NCI-H1048 (cell line): ENCODE results near the gene CD8B.

Source experiments
- DNase-seq: peaks from one replicate; lab custom pipeline; 2025; lab: John Stamatoyannopoulos, UW

Gene CD8B

GRCh38 chr2:86800856-86801567 lies 60.7 kb downstream of the CD8B start:
- no peak for DNase-seq

GRCh38 chr2:86794861-86795260 lies 66.8 kb downstream of the CD8B start:
- DNase-seq, result no peak

GRCh38 chr2:86793752-86794151 lies 67.9 kb downstream of the CD8B start:
- no peak for DNase-seq

- DNase-seq, result no peak
Observed at GRCh38 chr2:86791573-86791972, 70.1 kb downstream of the CD8B start.

- DNase-seq, result no peak
Observed at GRCh38 chr2:86790676-86791572, 70.8 kb downstream of the CD8B start, which contains the start of gene CD8A. Gene CD8A (minus strand): TSS chr2:86790913. CDS start chr2:86790825, 88 bp downstream.

GRCh38 chr2:86790134-86790675 lies 71.5 kb downstream of the CD8B start:
- no peak for DNase-seq

GRCh38 chr2:86789687-86790133 lies 72.0 kb downstream of the CD8B start:
- no peak for DNase-seq

GRCh38 chr2:86788881-86789686 lies 72.6 kb downstream of the CD8B start:
- no peak for DNase-seq

- no peak for DNase-seq
Observed at GRCh38 chr2:86788165-86788564, 73.5 kb downstream of the CD8B start.

GRCh38 chr2:86787736-86788135 lies 74.0 kb downstream of the CD8B start:
- DNase-seq, result no peak

- no peak for DNase-seq
Observed at GRCh38 chr2:86786001-86786536, 75.6 kb downstream of the CD8B start.

GRCh38 chr2:86785456-86785855 lies 76.2 kb downstream of the CD8B start:
- DNase-seq, result no peak

- no peak for DNase-seq
Observed at GRCh38 chr2:86783615-86784339, 77.9 kb downstream of the CD8B start.

- DNase-seq, result no peak
Observed at GRCh38 chr2:86782748-86783147, 78.9 kb downstream of the CD8B start.

- no peak for DNase-seq
Observed at GRCh38 chr2:86781363-86781762, 80.3 kb downstream of the CD8B start.

GRCh38 chr2:86779971-86780370 lies 81.7 kb downstream of the CD8B start:
- DNase-seq, result no peak

- no peak for DNase-seq
Observed at GRCh38 chr2:86778957-86779356, 82.7 kb downstream of the CD8B start.

- DNase-seq, result no peak
Observed at GRCh38 chr2:86776532-86776931, 85.2 kb downstream of the CD8B start.

- DNase-seq, result no peak
Observed at GRCh38 chr2:86775338-86775737, 86.3 kb downstream of the CD8B start.

GRCh38 chr2:86774862-86775261 lies 86.8 kb downstream of the CD8B start:
- DNase-seq, result no peak

GRCh38 chr2:86772611-86773010 lies 89.1 kb downstream of the CD8B start:
- DNase-seq, result no peak
